H1 (cell line): ENCODE measurements around the gene TRAF3. TPM values are rescaled to one million over a fixed set of nuclear protein-coding genes. Genes with fewer than 3 reads are reported as not detected.

Experiments
- CTCF ChIA-PET: fragments of 300-600 bp; sonication (Branson Sonifier 250); formaldehyde crosslinking; loops from one replicate; lab custom pipeline; 2021; ENCODE audit not compliant: partially characterized antibody; lab: Charles Lee
- POLR2A ChIA-PET: fragments of 300-600 bp; sonication (Branson Sonifier 250); formaldehyde crosslinking; loops from one replicate; lab custom pipeline; 2021; ENCODE audit warnings: inconsistent platforms; ENCODE audit not compliant: partially characterized antibody; lab: Charles Lee
- DNase-seq, 2 experiments: peaks; one replicate each; pipeline versions ENCODE4 v3.0.0 to v3.0.0-alpha.2; 2010 to 2022; ENCODE audit warnings: low spot score in 2 of 2, low read depth in 1 of 2, mixed read lengths in 1 of 2
- FAIRE-seq: peaks from 2 replicates; lab custom pipeline; 2011; peaks lifted over from hg19 to GRCh38; lab: Jason Lieb, UNC
- H2AFZ ChIP-seq: 2 replicates; pipeline ENCODE4 v1.8.1; 2012; ENCODE audit warnings: low read length, inconsistent platforms
- H2AK5ac ChIP-seq: 2 replicates; pipeline ENCODE4 v1.6.1; 2013; ENCODE audit warnings: low read depth, low read length
- H2BK120ac ChIP-seq: replicated peaks from 2 replicates; pipeline ENCODE3; 2013; ENCODE audit warnings: low read depth, low read length, inconsistent platforms
- H2BK12ac ChIP-seq: 2 replicates; pipeline ENCODE4 v1.6.1; 2013; ENCODE audit warnings: low read depth, low read length
- H2BK15ac ChIP-seq: 2 replicates; pipeline ENCODE4 v1.6.1; 2013; ENCODE audit warnings: low read length
- H2BK20ac ChIP-seq: 2 replicates; pipeline ENCODE4 v1.6.1; 2013; ENCODE audit warnings: low read length
- H2BK5ac ChIP-seq: 2 replicates; pipeline ENCODE4 v1.6.1; 2013; ENCODE audit warnings: low read depth, low read length
- H3K14ac ChIP-seq: 2 replicates; pipeline ENCODE4 v1.6.1; 2013; ENCODE audit warnings: inconsistent platforms; ENCODE audit not compliant: insufficient read length
- H3K18ac ChIP-seq: 2 replicates; pipeline ENCODE4 v1.6.1; 2013; ENCODE audit warnings: low read length; ENCODE audit errors: extremely low read depth
- H3K23ac ChIP-seq: 2 replicates; pipeline ENCODE4 v1.6.1; 2013; ENCODE audit warnings: inconsistent platforms; ENCODE audit not compliant: insufficient read length
- H3K23me2 ChIP-seq: 2 replicates; pipeline ENCODE4 v1.6.1; 2013; ENCODE audit warnings: low read depth, low read length
- H3K27ac ChIP-seq: 2 replicates; pipeline ENCODE4 v1.6.1; 2011; ENCODE audit warnings: low read depth, low read length, inconsistent platforms
- H3K27me3 ChIP-seq, 4 experiments: replicated peaks in 1 of 4; 1 replicate in 1 of 4; 2 replicates in 3 of 4; pipeline versions ENCODE4 v1.6.1 to v1.8.1; 2011 to 2013; ENCODE audit warnings: low read length in 3 of 4, mild to moderate bottlenecking in 3 of 4, inconsistent platforms in 2 of 4, mixed read lengths in 2 of 4, moderate library complexity in 1 of 4; ENCODE audit not compliant: control insufficient read depth in 3 of 4, insufficient read depth in 3 of 4; ENCODE audit errors: extremely low read depth in 1 of 4
- H3K36me3 ChIP-seq, 4 experiments: 2 replicates each; pipeline versions ENCODE4 v1.6.1 to v1.8.1; 2011 to 2013; ENCODE audit warnings: mild to moderate bottlenecking in 4 of 4, low read length in 3 of 4, moderate library complexity in 2 of 4, control low read depth in 1 of 4, inconsistent platforms in 1 of 4; ENCODE audit not compliant: insufficient read depth in 4 of 4, control insufficient read depth in 2 of 4
- H3K4ac ChIP-seq: replicated peaks from 2 replicates; pipeline ENCODE3; 2013; ENCODE audit warnings: low read length, low read depth, mixed read lengths, inconsistent platforms; ENCODE audit not compliant: insufficient read length
- H3K4me1 ChIP-seq, 4 experiments: replicated peaks in 1 of 4; 1 replicate in 1 of 4; 2 replicates in 3 of 4; pipeline versions ENCODE4 v1.6.1 to v1.8.1; 2011 to 2013; ENCODE audit warnings: low read length in 3 of 4, inconsistent platforms in 2 of 4, mixed read lengths in 1 of 4; ENCODE audit not compliant: insufficient read depth in 4 of 4, control insufficient read depth in 3 of 4
- H3K4me2 ChIP-seq, 2 experiments: 2 replicates each; pipeline versions ENCODE4 v1.6.1 to v1.8.1; 2011 to 2013; ENCODE audit warnings: low read depth in 2 of 2, low read length in 2 of 2, control low read depth in 1 of 2, inconsistent platforms in 1 of 2, mild to moderate bottlenecking in 1 of 2; ENCODE audit not compliant: insufficient read depth in 1 of 2
- H3K4me3 ChIP-seq, 4 experiments: fragments of 200-600, 300-600 bp in 1 of 4; sonication (generic), shearing (Covaris generic), sonication (Bioruptor Twin) in 1 of 4; 2 replicates each; pipeline versions ENCODE4 v1.5.1 to v1.8.1; 2011 to 2016; ENCODE audit warnings: low read length in 4 of 4, low read depth in 3 of 4, control low read depth in 2 of 4, inconsistent platforms in 2 of 4, mild to moderate bottlenecking in 2 of 4, mixed read lengths in 1 of 4, moderate library complexity in 1 of 4; ENCODE audit not compliant: insufficient read depth in 2 of 4; ENCODE audit errors: extremely low read depth in 1 of 4
- H3K56ac ChIP-seq: replicated peaks from 2 replicates; pipeline ENCODE3; 2013; ENCODE audit warnings: low read depth, mild to moderate bottlenecking, mixed read lengths, low read length, inconsistent platforms; ENCODE audit not compliant: insufficient read length
- H3K79me1 ChIP-seq: 2 replicates; pipeline ENCODE4 v1.6.1; 2013; ENCODE audit warnings: low read depth, low read length, control low read depth
- H3K79me2 ChIP-seq, 2 experiments: 2 replicates each; pipeline versions ENCODE4 v1.6.1 to v1.8.1; 2012 to 2013; ENCODE audit warnings: low read length in 2 of 2, mild to moderate bottlenecking in 2 of 2, inconsistent platforms in 1 of 2; ENCODE audit not compliant: insufficient read depth in 2 of 2, control insufficient read depth in 1 of 2
- H3K9ac ChIP-seq, 4 experiments: replicated peaks in 1 of 4; 1 replicate in 1 of 4; 2 replicates in 3 of 4; pipeline versions ENCODE4 v1.6.1 to v1.8.1; 2011 to 2013; ENCODE audit warnings: low read depth in 3 of 4, low read length in 3 of 4, control low read depth in 2 of 4, mild to moderate bottlenecking in 2 of 4, moderate library complexity in 2 of 4, inconsistent platforms in 1 of 4; ENCODE audit errors: extremely low read depth in 1 of 4
- H3K9me3 ChIP-seq, 2 experiments: 2 replicates each; pipeline versions ENCODE4 v1.6.1 to v1.8.1; 2012 to 2013; ENCODE audit warnings: mild to moderate bottlenecking in 2 of 2, moderate library complexity in 2 of 2, control low read depth in 1 of 2, inconsistent platforms in 1 of 2, low read depth in 1 of 2, low read length in 1 of 2, mixed read lengths in 1 of 2; ENCODE audit not compliant: insufficient read depth in 2 of 2
- H4K20me1 ChIP-seq, 2 experiments: replicated peaks in 1 of 2; 2 replicates each; pipeline versions ENCODE3 to v1.8.1; 2011 to 2013; ENCODE audit warnings: inconsistent platforms in 2 of 2, low read length in 2 of 2, mild to moderate bottlenecking in 1 of 2; ENCODE audit not compliant: insufficient read depth in 2 of 2, control insufficient read depth in 1 of 2
- H4K5ac ChIP-seq: 2 replicates; pipeline ENCODE4 v1.6.1; 2013; ENCODE audit warnings: low read length, low read depth, mixed read lengths, inconsistent platforms; ENCODE audit not compliant: insufficient read length
- H4K8ac ChIP-seq: 2 replicates; pipeline ENCODE4 v1.8.0; 2013; ENCODE audit warnings: mild to moderate bottlenecking, moderate library complexity, low read length, inconsistent platforms; ENCODE audit not compliant: insufficient read depth; ENCODE audit errors: extremely low read depth
- H4K91ac ChIP-seq: replicated peaks from 2 replicates; pipeline ENCODE3; 2013; ENCODE audit warnings: low read length, mixed read lengths, inconsistent platforms; ENCODE audit not compliant: insufficient read length
- PHF8 ChIP-seq: fragments of 200-600 bp; sonication (generic); conservative IDR thresholded peaks from 2 replicates; pipeline ENCODE4 v1.7.1; 2012; ENCODE audit warnings: low read depth, mild to moderate bottlenecking, inconsistent platforms, low read length, moderate library complexity
- WGBS, 2 experiments: shearing (Covaris generic) in 1 of 2; methylation state at CpG; one replicate each; pipeline versions ENCODE4 v1.1.6 to v1.1.7; 2013 to 2015; ENCODE audit warnings: low lambda C conversion rate in 2 of 2, mixed read lengths in 2 of 2, inconsistent platforms in 1 of 2, low coverage in 1 of 2, missing lambda C conversion rate in 1 of 2; ENCODE audit not compliant: insufficient replicate concordance in 2 of 2, insufficient coverage in 1 of 2, insufficient read length in 1 of 2; ENCODE audit errors: extremely low coverage in 1 of 2, missing lambda C conversion rate in 1 of 2; 5-methylcytosine and 5-hydroxymethylcytosine counted together
- polyA plus RNA-seq, 7 experiments: library from polyadenylated mRNA; depleted of rRNA in 3 of 7; stranded (reverse) in 5 of 7; unstranded in 2 of 7; fragments of >200 nt in 5 of 7; fragments of 200-250 nt in 2 of 7; gene quantifications; 1 replicate in 5 of 7; 2 replicates in 1 of 7; 4 replicates in 1 of 7; pipeline versions ENCODE4 v1.2.1 to v1.2.3, GENCODE V29; 2011 to 2013; ENCODE audit warnings: missing spikeins in 2 of 7, mixed read lengths in 2 of 7
- total RNA-seq: library from RNA; stranded (reverse); fragmentation: NEBNext Ultra II Directional; extraction: Animal tissue kit (Norgen Biotek cat#: 25700); gene quantifications from 2 replicates; pipeline ENCODE4 v1.2.1, GENCODE V29; 2021

Gene TRAF3
- total and polyA plus RNA-seq, 2 of the 8 experiments (the other 6 are each of a cell fraction or from before 2014, with no cell fraction given), result 5.8 to 12.1 TPM

DNA sequence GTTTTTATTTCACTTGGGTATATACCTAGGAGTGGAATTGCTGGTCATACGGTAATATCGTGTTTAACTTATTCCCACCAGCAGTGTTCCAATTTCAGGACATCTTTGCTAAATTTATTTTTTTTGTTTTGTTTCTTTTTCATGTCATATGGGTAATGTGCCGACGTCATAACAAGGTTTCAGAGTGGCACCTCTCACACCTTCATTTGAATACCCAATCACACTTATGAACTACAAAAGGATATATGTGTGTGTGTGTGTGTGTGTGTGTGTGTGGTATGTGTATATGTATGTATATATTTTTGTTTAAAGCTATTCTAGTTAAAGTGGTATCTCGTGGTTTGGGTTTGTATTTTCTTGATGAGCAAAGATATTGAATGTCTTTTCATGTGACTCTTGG is 12.1 kb downstream of the TRAF3 start:
- no peak for FAIRE-seq
- no peak overlapping the region for H3K9ac ChIP-seq
- H3K4me2 ChIP-seq, result no peak overlapping the region
- H3K36me3 ChIP-seq, result no peaks in the 10 kb centered on the region
- H4K20me1 ChIP-seq, result no peaks in the 10 kb centered on the region
- CTCF ChIA-PET, result interaction anchor here (0.6 to 0.8 kb wide), 2 partner anchors 16 to 854 kb away, joined by 3 to 4 read pairs; no protein-coding TSS in a partner anchor
- H3K23ac ChIP-seq, result no peak overlapping the region
- H2AK5ac ChIP-seq, result no peak overlapping the region
- H3K14ac ChIP-seq, result no peak overlapping the region
- H3K27me3 ChIP-seq, result no peaks in the 10 kb centered on the region
- H3K4me3 ChIP-seq, result no peak overlapping the region
- no peak overlapping the region for H2BK15ac ChIP-seq
- no peak overlapping the region for H3K27ac ChIP-seq
- H2BK120ac ChIP-seq, result no peak overlapping the region
- H3K9me3 ChIP-seq, result peaks cover 0 to 5% of the 10 kb centered on the region in 2 experiments; a peak in 1 of 4 replicates
- POLR2A ChIA-PET, result no interaction called here
- H4K5ac ChIP-seq, result no peak overlapping the region
- no peak overlapping the region for H4K8ac ChIP-seq
- peaks cover 0 to 7% of the 10 kb centered on the region in 2 experiments; a peak in 2 of 4 replicates for H3K79me2 ChIP-seq
- no peak overlapping the region for H3K4ac ChIP-seq
- H3K56ac ChIP-seq, result no peak overlapping the region
- 0 out of 7 replicates have a peak, but pooled peaks cover 0 to 3% (median 0%) of the 10 kb centered on the region in 4 experiments for H3K4me1 ChIP-seq
- H4K91ac ChIP-seq, result no peak overlapping the region
- no peak overlapping the region for H2BK5ac ChIP-seq
- H2BK12ac ChIP-seq, result no peak overlapping the region
- H2BK20ac ChIP-seq, result no peak overlapping the region
- H3K18ac ChIP-seq, result no peak overlapping the region
- DNase-seq, result no peak
- no peak overlapping the region for H2AFZ ChIP-seq
- 95% methylated on average over 5 of the region's 5 CpGs; no CpG with 5 or more reads in 1 of the 2 experiments for WGBS, 2 experiments
- H3K23me2 ChIP-seq, result no peaks in the 10 kb centered on the region
- no peaks in the 10 kb centered on the region for H3K79me1 ChIP-seq
- TF ChIP-seq PHF8, result no peak
